GM19324 (cell line): ENCODE measurements around the gene BATF3.
"Not testable (repeated sequence)": the region's sequence is repeated elsewhere in the genome, so short reads cannot be mapped to it uniquely, and the experiment has no call there.

Experiments used
- ATAC-seq: cut with Tn5 transposase; IDR thresholded peaks from one replicate; pipeline ENCODE4 v1.9.1; 2021; ENCODE audit warnings: mild to moderate bottlenecking, moderate library complexity; ENCODE audit not compliant: unreplicated experiment, low FRiP score

The BATF3 gene

GRCh38 chr1:212665241-212666115 is 34.2 kb downstream of the BATF3 start:
- ATAC-seq, result peak; percentile 85

DNA sequence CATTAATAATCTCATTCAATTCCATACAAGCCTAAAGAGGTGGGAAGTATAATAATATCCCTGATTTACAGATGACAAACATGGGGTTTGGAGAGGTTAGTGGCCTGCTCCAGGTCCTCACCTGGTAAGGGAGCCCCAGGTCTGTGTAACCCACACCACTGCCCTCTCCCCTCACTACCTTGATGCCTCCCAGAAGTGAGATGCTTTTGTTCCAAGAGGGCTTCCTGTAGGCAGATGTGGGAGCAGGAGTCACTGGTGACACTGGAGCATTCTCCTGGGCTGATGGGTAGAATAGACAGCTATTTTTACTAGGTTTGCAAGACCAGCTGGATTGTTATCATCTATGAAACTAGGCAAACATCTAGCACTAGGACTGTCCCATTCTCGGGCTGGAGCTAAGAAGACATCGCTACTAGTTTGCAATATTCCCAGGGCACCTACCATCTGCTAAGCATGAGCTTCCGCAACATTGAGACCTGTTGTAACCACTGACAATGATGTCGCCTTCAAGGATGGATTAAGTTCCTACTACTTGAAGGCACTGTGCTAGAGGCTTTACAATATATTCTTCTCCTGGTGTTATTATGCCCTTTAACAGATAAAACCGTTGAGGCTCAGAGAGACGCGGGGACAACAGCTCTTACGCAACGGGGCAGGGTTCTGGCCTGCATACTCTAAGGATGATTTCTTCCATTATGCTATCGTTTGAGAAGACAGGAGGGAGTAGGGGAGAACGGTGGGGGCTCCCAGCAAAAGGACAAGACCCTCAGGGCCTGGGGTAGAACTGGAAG is 35.0 kb downstream of the BATF3 start:
- ATAC-seq, result no peak

GRCh38 chr1:212658250-212658649 is 41.4 kb downstream of the BATF3 start:
- not testable (repeated sequence) for ATAC-seq

- no peak for ATAC-seq
These were observed 42.9 kb downstream of the BATF3 start for GRCh38 chr1:212656730-212657129.

DNA sequence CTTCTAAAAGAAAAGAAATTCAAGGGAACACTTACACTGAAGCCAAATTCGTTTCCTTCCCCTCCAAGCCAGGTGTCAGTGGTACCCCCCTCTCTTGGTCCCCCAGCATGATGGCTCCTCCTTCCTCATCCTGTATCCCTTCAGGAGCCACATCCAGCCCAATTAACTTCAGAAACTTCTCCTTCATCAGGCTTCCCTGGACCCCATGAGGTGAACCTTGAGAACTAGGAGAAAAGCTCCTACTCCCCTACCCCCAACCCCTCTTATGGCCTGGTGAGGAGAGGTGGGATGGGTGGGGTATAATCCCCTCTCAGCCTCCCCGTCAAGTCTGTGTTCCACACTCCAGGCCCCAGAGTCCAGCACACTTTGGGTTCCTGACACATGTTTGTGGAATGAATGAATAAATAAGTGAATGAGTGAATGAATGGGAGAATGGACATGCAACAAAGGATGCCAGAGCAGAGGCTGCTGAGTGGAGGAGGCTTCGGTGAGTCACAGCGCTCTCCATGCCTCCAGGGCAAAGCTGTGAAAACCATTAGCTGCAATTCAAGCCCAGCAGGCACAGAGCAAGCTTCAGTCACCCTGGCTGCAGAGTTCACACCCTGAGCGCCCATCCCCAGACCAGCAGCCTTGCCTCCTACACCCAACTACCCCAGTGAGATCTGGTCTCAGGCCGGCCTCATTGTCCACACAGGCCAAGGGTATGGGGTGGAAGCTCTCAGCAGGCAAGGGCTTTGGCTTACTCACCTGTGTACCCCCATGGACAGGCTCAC is 43.8 kb downstream of the BATF3 start:
- no peak for ATAC-seq

GRCh38 chr1:212652609-212653008 is 47.0 kb downstream of the BATF3 start:
- no peak for ATAC-seq

- no peak for ATAC-seq
These were observed 47.7 kb downstream of the BATF3 start for GRCh38 chr1:212651977-212652376.

DNA sequence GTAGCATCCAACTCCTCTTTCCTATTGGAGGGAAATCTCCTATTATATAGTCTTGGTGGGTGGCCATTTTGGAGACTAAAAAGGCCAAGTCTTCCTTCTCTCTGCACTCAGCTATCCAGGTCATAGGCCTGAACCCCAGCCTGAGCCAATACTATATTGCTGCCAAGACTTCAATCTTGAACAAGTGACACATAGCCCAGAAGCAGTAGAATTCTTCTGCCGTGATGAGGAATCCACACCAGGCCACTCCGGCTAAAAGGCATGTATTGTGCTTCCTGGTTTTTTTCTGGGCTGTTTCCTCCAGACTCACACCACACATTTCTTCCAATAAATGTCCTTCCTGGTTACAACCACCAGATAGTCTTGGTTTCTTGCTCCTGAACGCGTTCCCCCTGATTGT is 48.1 kb downstream of the BATF3 start:
- no peak for ATAC-seq

DNA sequence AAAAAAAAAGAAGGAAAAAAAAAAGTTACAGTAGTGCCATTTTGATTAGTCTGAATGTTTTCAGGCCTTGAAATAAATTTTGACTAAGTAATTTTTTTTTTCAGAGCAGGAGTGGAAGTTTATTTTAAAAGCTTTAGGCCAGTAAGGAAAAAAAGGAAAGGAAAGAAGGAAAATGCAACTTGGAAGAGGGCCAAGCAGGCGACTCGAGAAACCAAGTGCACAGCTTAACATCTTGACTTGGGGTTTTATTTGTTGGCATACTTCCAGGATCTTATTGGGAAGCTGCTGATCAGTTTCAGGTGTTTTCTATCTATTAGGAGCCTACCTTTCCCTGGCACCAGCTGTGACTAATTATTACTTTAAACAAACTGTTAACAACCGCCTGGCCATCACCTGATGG is 49.4 kb downstream of the BATF3 start:
- ATAC-seq, result no peak

- no peak for ATAC-seq
These were observed 50.6 kb downstream of the BATF3 start for GRCh38 chr1:212649020-212649419.

GRCh38 chr1:212648431-212648830 is 51.2 kb downstream of the BATF3 start:
- no peak for ATAC-seq

GRCh38 chr1:212647004-212647403 is 52.6 kb downstream of the BATF3 start:
- ATAC-seq, result no peak

DNA sequence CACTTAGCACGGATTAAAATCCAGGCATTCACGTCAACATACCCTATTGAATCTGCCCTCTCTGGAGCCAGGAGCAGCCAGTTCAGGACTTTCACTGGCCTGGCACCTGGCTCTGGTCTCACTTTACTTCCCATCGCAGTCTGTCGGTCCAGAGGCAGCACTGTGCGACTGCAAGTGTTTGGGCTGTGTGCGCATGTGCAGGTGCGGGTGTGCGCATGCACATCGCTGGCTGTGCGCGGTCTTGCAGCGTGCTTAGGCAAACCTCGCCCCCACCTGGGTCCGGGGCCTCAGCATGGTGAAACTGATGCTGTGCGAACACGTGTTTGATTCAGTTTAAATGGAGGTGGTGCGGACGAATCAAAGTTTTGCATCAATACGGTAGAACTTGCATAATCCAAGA is 53.1 kb downstream of the BATF3 start:
- no peak for ATAC-seq

- no peak for ATAC-seq
These were observed 53.8 kb downstream of the BATF3 start for GRCh38 chr1:212645546-212646543.

- no peak for ATAC-seq
These were observed 54.6 kb downstream of the BATF3 start for GRCh38 chr1:212644866-212645545.

DNA sequence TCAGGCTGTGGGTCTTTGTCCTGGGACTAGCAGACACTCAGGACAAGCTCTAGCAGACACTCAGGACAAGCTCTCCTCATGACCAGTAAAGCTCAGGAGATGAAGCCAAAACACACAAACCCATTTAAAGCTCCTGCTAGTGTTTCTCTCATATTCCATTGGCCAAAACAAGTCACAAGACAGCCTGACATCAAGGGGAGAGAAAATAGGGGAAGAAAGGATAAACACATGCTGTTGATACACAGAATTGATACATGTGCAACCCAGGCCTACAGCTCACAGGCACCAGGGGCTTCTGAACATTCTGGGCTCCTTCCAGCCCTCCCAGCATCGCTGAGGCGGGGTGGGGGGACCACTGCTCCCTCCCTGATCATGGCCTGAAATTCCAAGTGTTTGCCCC is 55.8 kb downstream of the BATF3 start:
- no peak for ATAC-seq

DNA sequence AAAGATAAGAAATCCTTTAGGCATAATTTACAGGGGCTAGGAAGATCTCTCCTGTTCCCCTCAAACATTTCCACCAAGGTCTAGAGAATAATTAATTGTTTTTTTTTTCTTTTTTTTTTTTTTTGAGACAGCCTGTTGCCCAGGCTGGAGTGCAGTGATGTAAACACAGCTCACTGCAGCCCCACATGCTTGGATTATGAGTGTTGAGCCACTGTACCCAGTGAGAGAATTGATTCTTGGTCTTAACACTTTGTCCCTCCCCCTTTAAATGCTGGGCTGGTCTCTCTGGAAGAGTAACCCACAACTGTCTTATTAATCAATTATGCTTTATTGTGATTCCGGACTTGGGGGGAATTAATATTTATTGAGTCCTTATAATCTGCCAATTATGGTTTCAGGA is 57.7 kb downstream of the BATF3 start:
- ATAC-seq, result no peak

DNA sequence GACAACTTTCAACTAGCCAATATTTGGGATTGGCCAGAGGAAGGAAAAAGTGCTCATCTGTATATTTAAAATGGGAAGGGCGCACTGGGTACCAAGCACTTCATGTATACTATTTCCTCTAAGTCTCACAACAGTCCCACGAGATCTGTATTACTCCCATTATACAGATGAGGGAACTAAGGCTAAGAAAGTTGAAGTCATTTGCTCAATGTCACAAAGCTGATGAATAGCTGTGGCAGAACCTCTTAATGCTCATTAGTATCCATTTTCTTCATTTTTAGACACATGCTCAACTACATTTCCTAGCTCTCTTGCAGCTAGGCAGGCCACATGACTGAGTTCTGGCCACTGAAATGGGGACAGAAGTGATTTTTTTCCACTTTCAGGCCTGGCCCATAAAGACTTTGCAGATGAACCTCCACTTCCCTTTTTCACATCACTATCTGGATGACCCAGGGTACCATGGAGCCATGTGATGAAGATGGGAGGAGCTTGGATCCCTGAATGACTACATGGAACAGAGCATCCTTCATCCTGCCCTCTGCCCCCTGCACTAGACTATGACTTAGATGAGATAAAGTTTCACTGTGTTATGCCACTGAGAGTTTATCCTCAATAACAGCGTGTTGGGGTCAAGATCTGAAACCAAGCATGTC is 59.3 kb downstream of the BATF3 start:
- no peak for ATAC-seq

GRCh38 chr1:212639524-212639923 is 60.1 kb downstream of the BATF3 start:
- not testable (repeated sequence) for ATAC-seq
